ENCODE results near the gene VAV3. TPM values are rescaled to one million over a fixed set of nuclear protein-coding genes. Genes with fewer than 3 reads are reported as not detected.

The VAV3 gene
- polyA plus RNA-seq, 1 experiment: not detected

DNA sequence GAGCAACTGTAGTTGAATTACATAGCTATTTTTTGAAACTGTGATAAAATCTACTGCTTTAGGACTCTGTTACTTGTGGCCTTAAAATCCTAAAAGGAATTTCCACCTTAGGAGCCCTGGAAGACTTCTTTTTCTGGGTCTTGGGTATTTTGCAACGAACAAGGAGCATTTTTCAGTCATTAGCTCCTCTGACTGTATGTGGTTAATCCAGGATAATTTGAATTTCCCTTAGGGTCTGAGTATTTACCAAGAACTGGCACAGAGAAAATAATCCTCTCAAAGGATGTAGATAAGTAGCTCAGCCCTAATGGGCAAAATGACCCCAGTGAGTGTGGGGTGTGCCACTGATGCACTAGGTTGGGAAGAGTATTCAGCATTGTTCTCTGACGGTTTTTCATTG lies 170.4 kb downstream of the VAV3 start:
- Histone ChIP-seq H3K36me3 (ENCODE audit: control insufficient read depth, insufficient read depth, low read length) (no peaks in the 10 kb centered on the region), H3K27me3 (ENCODE audit: control insufficient read depth, insufficient read depth, low read length) (no peaks in the 10 kb centered on the region), H3K4me3 (ENCODE audit: low read depth, low read length) (no peak overlapping the region)
- POLR2A ChIA-PET: no interaction called here
- DNase-seq (ENCODE audit: low read depth): no peak
- CTCF ChIA-PET: interaction anchor here (0.7 to 2.2 kb wide), 4 partner anchors 10 to 333 kb away, joined by 3 to 16 read pairs (median 8); no protein-coding TSS in a partner anchor
- TF ChIP-seq, protein P1, sequence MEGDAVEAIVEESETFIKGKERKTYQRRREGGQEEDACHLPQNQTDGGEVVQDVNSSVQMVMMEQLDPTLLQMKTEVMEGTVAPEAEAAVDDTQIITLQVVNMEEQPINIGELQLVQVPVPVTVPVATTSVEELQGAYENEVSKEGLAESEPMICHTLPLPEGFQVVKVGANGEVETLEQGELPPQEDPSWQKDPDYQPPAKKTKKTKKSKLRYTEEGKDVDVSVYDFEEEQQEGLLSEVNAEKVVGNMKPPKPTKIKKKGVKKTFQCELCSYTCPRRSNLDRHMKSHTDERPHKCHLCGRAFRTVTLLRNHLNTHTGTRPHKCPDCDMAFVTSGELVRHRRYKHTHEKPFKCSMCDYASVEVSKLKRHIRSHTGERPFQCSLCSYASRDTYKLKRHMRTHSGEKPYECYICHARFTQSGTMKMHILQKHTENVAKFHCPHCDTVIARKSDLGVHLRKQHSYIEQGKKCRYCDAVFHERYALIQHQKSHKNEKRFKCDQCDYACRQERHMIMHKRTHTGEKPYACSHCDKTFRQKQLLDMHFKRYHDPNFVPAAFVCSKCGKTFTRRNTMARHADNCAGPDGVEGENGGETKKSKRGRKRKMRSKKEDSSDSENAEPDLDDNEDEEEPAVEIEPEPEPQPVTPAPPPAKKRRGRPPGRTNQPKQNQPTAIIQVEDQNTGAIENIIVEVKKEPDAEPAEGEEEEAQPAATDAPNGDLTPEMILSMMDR (IDR thresholded peaks at IDR 0.05; ENCODE audit: insufficient read depth, low read depth, low read length): no peak

DNA sequence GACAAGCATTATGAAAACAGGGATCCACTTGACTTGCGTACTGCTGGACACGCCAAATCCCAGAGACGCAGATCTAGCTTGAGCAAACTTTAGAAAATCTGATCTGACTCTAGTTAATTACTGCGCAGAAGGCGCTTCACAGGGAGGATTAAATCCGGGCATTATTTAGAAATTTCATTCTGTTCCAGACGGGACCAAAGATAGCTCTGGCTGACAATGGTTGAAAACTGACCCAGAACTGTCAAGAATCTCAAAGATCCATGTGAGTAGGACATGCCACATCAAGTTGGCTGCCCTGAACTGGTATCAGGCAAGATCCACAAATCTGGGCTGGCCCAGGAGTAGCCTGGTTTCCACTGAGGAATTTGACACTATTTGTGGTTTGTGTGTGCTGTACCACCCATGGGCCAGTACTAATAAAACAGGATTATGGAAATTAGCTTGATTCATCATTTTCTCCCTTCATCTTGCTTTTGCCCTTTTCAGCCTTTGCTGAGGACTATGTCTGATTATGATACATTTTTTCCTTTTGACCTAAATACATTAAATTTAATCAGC lies 171.0 kb downstream of the VAV3 start:
- TF ChIP-seq, protein P1 (IDR thresholded peaks at IDR 0.05; ENCODE audit: insufficient read depth, low read depth, low read length): no peak
- Histone ChIP-seq H3K36me3 (ENCODE audit: control insufficient read depth, insufficient read depth, low read length) (no peaks in the 10 kb centered on the region), H3K4me3 (ENCODE audit: low read depth, low read length) (no peak overlapping the region), H3K27me3 (ENCODE audit: control insufficient read depth, insufficient read depth, low read length) (no peaks in the 10 kb centered on the region)
- POLR2A ChIA-PET: no interaction called here
- CTCF ChIA-PET: interaction anchor here (0.7 to 2.2 kb wide), 4 partner anchors 10 to 334 kb away, joined by 3 to 16 read pairs (median 8); no protein-coding TSS in a partner anchor
- no peak for DNase-seq (ENCODE audit: low read depth)

DNA sequence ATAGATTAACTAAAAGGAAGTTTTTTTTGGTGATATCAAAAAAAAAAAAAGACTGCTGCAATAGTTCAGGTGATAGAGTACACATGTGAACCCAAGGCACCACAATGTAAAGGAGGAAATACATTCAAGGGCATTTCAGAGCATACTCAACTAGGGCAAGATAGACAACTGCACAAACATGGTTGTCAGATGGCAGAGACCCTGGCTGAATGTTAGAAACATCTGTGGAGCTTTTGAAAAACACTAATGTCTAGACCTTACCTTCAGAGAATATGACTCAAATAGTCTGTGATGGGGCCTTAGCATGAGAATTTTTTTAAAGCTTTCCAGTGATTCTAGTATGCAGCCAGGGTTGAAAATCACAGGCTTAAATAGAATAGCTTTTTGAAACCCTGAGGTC lies 173.6 kb downstream of the VAV3 start:
- no peak overlapping the region for H3K4me3 ChIP-seq (ENCODE audit: low read depth, low read length)
- TF ChIP-seq, protein P1 (IDR thresholded peaks at IDR 0.05; ENCODE audit: insufficient read depth, low read depth, low read length): no peak
- ChIA-PET POLR2A (no interaction called here), CTCF (interaction anchor here (1.6 to 2.4 kb wide), 2 partner anchors 8 to 334 kb away, joined by 9 to 11 read pairs; no protein-coding TSS in a partner anchor)
- no peaks in the 10 kb centered on the region for H3K36me3 ChIP-seq (ENCODE audit: control insufficient read depth, insufficient read depth, low read length)
- H3K27me3 ChIP-seq (ENCODE audit: control insufficient read depth, insufficient read depth, low read length): no peaks in the 10 kb centered on the region
- DNase-seq (ENCODE audit: low read depth): no peak

DNA sequence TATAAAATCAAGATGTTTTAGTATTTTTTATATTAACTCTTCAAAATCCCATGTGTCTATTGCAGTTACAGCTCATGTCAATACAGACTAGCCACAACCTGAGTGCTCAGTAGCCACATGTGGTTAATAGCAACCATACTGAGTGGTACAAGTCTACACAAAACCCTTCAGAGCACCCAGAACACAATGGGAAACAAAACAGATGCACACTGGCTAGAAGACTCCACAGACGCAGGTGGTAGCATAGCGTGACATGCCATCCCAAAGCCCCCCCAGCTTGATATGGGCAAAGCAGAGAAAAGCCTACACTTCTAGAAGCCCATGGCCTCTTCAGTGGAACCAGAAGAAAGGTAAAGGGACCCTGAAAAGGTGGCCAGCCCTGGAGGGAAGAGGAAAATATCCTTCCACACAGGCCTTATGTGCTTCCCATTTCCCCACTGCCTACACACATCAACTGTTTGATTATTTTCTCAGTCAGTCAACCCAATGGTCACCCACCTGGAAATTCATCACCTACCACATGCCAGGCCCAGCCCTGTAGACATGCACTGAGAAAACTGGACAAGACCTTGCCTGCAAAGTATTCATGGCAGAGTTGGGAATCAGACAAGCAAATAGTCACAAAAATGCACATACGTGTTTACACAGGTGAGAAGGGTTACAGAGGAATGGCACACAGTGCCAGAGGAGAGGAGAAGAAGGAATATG lies 175.0 kb downstream of the VAV3 start:
- H3K36me3 ChIP-seq (ENCODE audit: control insufficient read depth, insufficient read depth, low read length): no peaks in the 10 kb centered on the region
- no peak for DNase-seq (ENCODE audit: low read depth)
- no peak overlapping the region for H3K4me3 ChIP-seq (ENCODE audit: low read depth, low read length)
- ChIA-PET CTCF (interaction anchor here (1.2 kb wide), 1 partner anchor 335 kb away, joined by 6 read pairs; no protein-coding TSS in a partner anchor), POLR2A (no interaction called here)
- no peaks in the 10 kb centered on the region for H3K27me3 ChIP-seq (ENCODE audit: control insufficient read depth, insufficient read depth, low read length)
- TF ChIP-seq, protein P1 (IDR thresholded peaks at IDR 0.05; ENCODE audit: insufficient read depth, low read depth, low read length): no peak

Measured in BJ (cell line).